Measurements from ENCODE around the gene RPL10A.

RPL10A gene

GRCh38 chr6:35428421-35429149, 39.6 kb upstream of the RPL10A start:
- TF ChIP-seq CTCF (IDR thresholded peaks at IDR 0.05) = no peak

- TF ChIP-seq CTCF (IDR thresholded peaks at IDR 0.05) = no peak
Observed at GRCh38 chr6:35429463-35429862, 38.7 kb upstream of the RPL10A start.

- no peak for TF ChIP-seq CTCF (IDR thresholded peaks at IDR 0.05)
Observed at GRCh38 chr6:35432291-35432690, 35.9 kb upstream of the RPL10A start.

- no peak for TF ChIP-seq CTCF (IDR thresholded peaks at IDR 0.05)
Observed at GRCh38 chr6:35435074-35435837, 32.9 kb upstream of the RPL10A start.

GRCh38 chr6:35436071-35436857, 31.9 kb upstream of the RPL10A start:
- TF ChIP-seq CTCF (IDR thresholded peaks at IDR 0.05) = no peak

- TF ChIP-seq CTCF (IDR thresholded peaks at IDR 0.05) = no peak
Observed at GRCh38 chr6:35439308-35439707, 28.9 kb upstream of the RPL10A start.

GRCh38 chr6:35441205-35441604, 27.0 kb upstream of the RPL10A start:
- TF ChIP-seq CTCF (IDR thresholded peaks at IDR 0.05) = no peak

Data from LNCAP (cell line).